ENCODE measurements around the gene GTF3C2.

DNA sequence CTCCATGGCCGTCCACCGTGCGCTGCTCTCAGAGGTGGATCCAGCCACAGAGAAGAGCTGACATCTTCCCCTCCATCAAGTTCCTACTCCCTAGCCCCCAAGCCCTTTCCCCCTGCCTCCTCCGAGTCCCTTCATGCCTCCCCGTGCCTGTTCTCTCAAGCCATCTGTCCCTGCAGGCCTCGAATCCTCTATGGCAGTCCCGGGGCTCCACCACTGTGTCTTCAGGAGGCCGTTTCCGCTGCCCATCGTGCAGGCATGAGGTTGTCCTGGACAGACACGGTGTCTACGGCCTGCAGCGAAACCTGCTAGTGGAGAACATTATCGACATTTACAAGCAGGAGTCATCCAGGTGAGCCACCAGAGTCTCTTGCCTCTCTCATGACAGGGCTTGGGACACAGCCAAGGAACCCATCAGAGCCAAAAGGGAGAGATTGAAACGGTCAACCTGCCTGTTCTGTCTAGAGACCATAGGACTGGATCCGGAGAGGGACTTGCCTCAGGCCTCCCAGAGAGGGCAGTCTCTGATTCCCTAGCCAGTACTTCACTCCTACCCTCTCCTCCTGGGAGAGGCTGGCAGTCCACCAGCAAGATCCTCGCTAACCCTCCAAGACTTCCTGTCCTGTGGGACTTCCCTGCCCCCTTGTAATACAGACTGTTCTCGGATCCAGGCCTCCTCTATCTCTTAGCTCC, 58.0 kb downstream of the GTF3C2 start:
- TF ChIP-seq CTCF (tag by site-specific recombination; IDR thresholded peaks at IDR 0.05) = no peak
- TF ChIP-seq ZSCAN4 (tag by site-specific recombination; IDR thresholded peaks at IDR 0.05) = no peak
- TF ChIP-seq ZNF654 (tag by site-specific recombination; IDR thresholded peaks at IDR 0.05; ENCODE audit: low read depth) = no peak
- no peak for TF ChIP-seq MZF1 (tag by site-specific recombination; IDR thresholded peaks at IDR 0.05; ENCODE audit: borderline replicate concordance)
